ENCODE results near the gene NARS2. TPM values are rescaled to one million over a fixed set of nuclear protein-coding genes. Genes with fewer than 3 reads are reported as not detected.

NARS2 gene
- total and polyA plus RNA-seq, 9 of the 15 experiments (the other 6 are each of a cell fraction or from before 2014, with no cell fraction given): 26.8 to 48.0 (median 34.2) TPM

- TF ChIP-seq RERE (CRISPR knock-in tag; IDR thresholded peaks at IDR 0.05; ENCODE audit: borderline replicate concordance) (no peak), ZKSCAN3 (CRISPR knock-in tag; IDR thresholded peaks at IDR 0.05) (no peak), ZBTB49 (CRISPR knock-in tag; IDR thresholded peaks at IDR 0.05; ENCODE audit: borderline replicate concordance) (no peak), ZNF77 (CRISPR knock-in tag; IDR thresholded peaks at IDR 0.05) (no peak), ATF2 (CRISPR knock-in tag; IDR thresholded peaks at IDR 0.05) (no peak), CBX2 (IDR thresholded peaks at IDR 0.05; ENCODE audit: insufficient read depth, low read length, poor library complexity, severe bottlenecking) (no peak), ZNF696 (CRISPR knock-in tag; conservative IDR thresholded peaks at IDR 0.05) (no peak), EP300 (IDR thresholded peaks at IDR 0.05; ENCODE audit: low read length) (peak; percentile 48), PCBP2 (IDR thresholded peaks at IDR 0.05; ENCODE audit: low read depth, low read length, poor library complexity, severe bottlenecking) (no peak), EWSR1 (IDR thresholded peaks at IDR 0.05; ENCODE audit: borderline replicate concordance, low read depth, partially characterized antibody) (no peak), ARNT (IDR thresholded peaks at IDR 0.05) (0 out of 4 replicates have a peak, but pooled peaks of 1 of the 2 experiments have one; percentile 73), ZNF184 (CRISPR knock-in tag; IDR thresholded peaks at IDR 0.05) (no peak), COPS2 (conservative IDR thresholded peaks at IDR 0.05) (no peak), NRF1 (conservative IDR thresholded peaks at IDR 0.05 in 1 of 2, IDR thresholded peaks at IDR 0.05 in 1 of 2) (no peak)
These were observed 150.1 kb downstream of the NARS2 start (continued) for GRCh38 chr11:78424334-78425270.

Data from K562 (cell line).